Stimulated activated memory B cell treated with anti-CD40 and anti-IgM and Interleukin-4, amounts not matched to agents 10 μg/mL and 1 μg/mL and 100 μg/mL, for 72 hours (primary cell): Measurements from ENCODE around the gene SBF2.
"Not testable (repeated sequence)": the region's sequence is repeated elsewhere in the genome, so short reads cannot be mapped to it uniquely, and the experiment has no call there.

ENCODE experiments used
- ATAC-seq: fragments of 150-1000 bp; cut with Tn5 transposase; 2 replicates; pipeline ENCODE4 v1.10.0; 2021
- H3K27ac Mint-ChIP-seq: one replicate; pipeline ENCODE4 v1.8.0; 2022; ENCODE audit warnings: mild to moderate bottlenecking, mixed read lengths
- H3K27me3 Mint-ChIP-seq: one replicate; pipeline ENCODE4 v1.8.0; 2022; ENCODE audit warnings: mixed read lengths
- H3K36me3 Mint-ChIP-seq: one replicate; pipeline ENCODE4 v1.8.0; 2022; ENCODE audit warnings: mixed read lengths
- H3K4me1 Mint-ChIP-seq: one replicate; pipeline ENCODE4 v1.8.0; 2022; ENCODE audit warnings: mixed read lengths
- H3K4me3 Mint-ChIP-seq: one replicate; pipeline ENCODE4 v1.8.0; 2022; ENCODE audit warnings: mild to moderate bottlenecking, moderate library complexity, mixed read lengths
- H3K9me3 Mint-ChIP-seq: one replicate; pipeline ENCODE4 v1.8.0; 2022; ENCODE audit warnings: mixed read lengths

SBF2 gene

GRCh38 chr11:9930562-9931331, 363.3 kb downstream of the SBF2 start:
- H3K27me3 Mint-ChIP-seq, H3K4me3 Mint-ChIP-seq, H3K27ac Mint-ChIP-seq, ATAC-seq, H3K9me3 Mint-ChIP-seq: not testable (repeated sequence)
- Mint-ChIP-seq H3K4me1 (peaks cover 11% of the 10 kb centered on the region), H3K36me3 (peaks cover 27% of the 10 kb centered on the region)

GRCh38 chr11:9927670-9928069, 366.3 kb downstream of the SBF2 start:
- no peaks in the 10 kb centered on the region for H3K4me1 Mint-ChIP-seq
- H3K27ac Mint-ChIP-seq, result no peak overlapping the region
- no peaks in the 10 kb centered on the region for H3K27me3 Mint-ChIP-seq
- peaks cover 5% of the 10 kb centered on the region for H3K9me3 Mint-ChIP-seq
- no peak for ATAC-seq
- H3K36me3 Mint-ChIP-seq, result peaks cover 20% of the 10 kb centered on the region
- H3K4me3 Mint-ChIP-seq, result no peak overlapping the region

GRCh38 chr11:9923280-9923679, 370.7 kb downstream of the SBF2 start:
- Mint-ChIP-seq H3K4me3 (no peak overlapping the region), H3K4me1 (no peaks in the 10 kb centered on the region), H3K36me3 (no peaks in the 10 kb centered on the region), H3K27me3 (no peaks in the 10 kb centered on the region), H3K9me3 (no peaks in the 10 kb centered on the region), H3K27ac (no peak overlapping the region)
- ATAC-seq, result no peak

- Mint-ChIP-seq H3K36me3 (peaks cover 1% of the 10 kb centered on the region), H3K27me3 (no peaks in the 10 kb centered on the region), H3K9me3 (peaks cover under 1% of the 10 kb centered on the region), H3K4me3 (no peak overlapping the region), H3K4me1 (no peaks in the 10 kb centered on the region), H3K27ac (no peak overlapping the region)
- no peak for ATAC-seq
Observed at GRCh38 chr11:9922806-9923205, 371.2 kb downstream of the SBF2 start.

GRCh38 chr11:9916480-9916879, 377.5 kb downstream of the SBF2 start:
- Mint-ChIP-seq H3K27ac (no peak overlapping the region), H3K4me3 (no peak overlapping the region), H3K9me3 (peaks cover 4% of the 10 kb centered on the region), H3K27me3 (no peaks in the 10 kb centered on the region), H3K4me1 (no peaks in the 10 kb centered on the region), H3K36me3 (peaks cover 7% of the 10 kb centered on the region)
- ATAC-seq, result no peak

GRCh38 chr11:9914064-9914463, 380.0 kb downstream of the SBF2 start:
- Mint-ChIP-seq H3K4me3 (no peak overlapping the region), H3K4me1 (no peaks in the 10 kb centered on the region), H3K9me3 (peaks cover 4% of the 10 kb centered on the region), H3K27ac (no peak overlapping the region), H3K27me3 (no peaks in the 10 kb centered on the region), H3K36me3 (peaks cover 7% of the 10 kb centered on the region)
- ATAC-seq, result no peak

- Mint-ChIP-seq H3K9me3 (no peaks in the 10 kb centered on the region), H3K27me3 (no peaks in the 10 kb centered on the region), H3K4me1 (no peaks in the 10 kb centered on the region), H3K4me3 (no peak overlapping the region), H3K27ac (no peak overlapping the region), H3K36me3 (peaks cover 6% of the 10 kb centered on the region)
- ATAC-seq, result no peak
Observed at GRCh38 chr11:9905960-9906791, 387.8 kb downstream of the SBF2 start.

- no peaks in the 10 kb centered on the region for H3K9me3 Mint-ChIP-seq
- no peak overlapping the region for H3K27ac Mint-ChIP-seq
- H3K4me1 Mint-ChIP-seq, result peaks cover under 1% of the 10 kb centered on the region
- H3K36me3 Mint-ChIP-seq, result peaks cover 6% of the 10 kb centered on the region
- no peak for ATAC-seq
- no peaks in the 10 kb centered on the region for H3K27me3 Mint-ChIP-seq
- H3K4me3 Mint-ChIP-seq, result no peak overlapping the region
Observed at GRCh38 chr11:9905501-9905951, 388.5 kb downstream of the SBF2 start.

- H3K27me3 Mint-ChIP-seq, result no peaks in the 10 kb centered on the region
- ATAC-seq, result no peak
- H3K9me3 Mint-ChIP-seq, result no peaks in the 10 kb centered on the region
- no peak overlapping the region for H3K27ac Mint-ChIP-seq
- peaks cover 6% of the 10 kb centered on the region for H3K36me3 Mint-ChIP-seq
- H3K4me3 Mint-ChIP-seq, result no peak overlapping the region
- H3K4me1 Mint-ChIP-seq, result peaks cover 6% of the 10 kb centered on the region
Observed at GRCh38 chr11:9903579-9903978, 390.4 kb downstream of the SBF2 start.

GRCh38 chr11:9901943-9902342, 392.1 kb downstream of the SBF2 start:
- Mint-ChIP-seq H3K27ac (no peak overlapping the region), H3K9me3 (no peaks in the 10 kb centered on the region), H3K27me3 (no peaks in the 10 kb centered on the region), H3K36me3 (peaks cover 11% of the 10 kb centered on the region), H3K4me3 (no peak overlapping the region), H3K4me1 (peaks cover 6% of the 10 kb centered on the region)
- ATAC-seq, result no peak

- H3K4me1 Mint-ChIP-seq, ATAC-seq: not testable (repeated sequence)
- peaks cover 21% of the 10 kb centered on the region for H3K36me3 Mint-ChIP-seq
Observed at GRCh38 chr11:9900253-9900652, 393.8 kb downstream of the SBF2 start.

GRCh38 chr11:9899676-9900075, 394.3 kb downstream of the SBF2 start:
- no peak overlapping the region for H3K27ac Mint-ChIP-seq
- H3K27me3 Mint-ChIP-seq, result no peaks in the 10 kb centered on the region
- ATAC-seq, result no peak
- no peak overlapping the region for H3K4me3 Mint-ChIP-seq
- H3K36me3 Mint-ChIP-seq, result peaks cover 27% of the 10 kb centered on the region
- peaks cover 6% of the 10 kb centered on the region for H3K4me1 Mint-ChIP-seq
- H3K9me3 Mint-ChIP-seq, result peaks cover 3% of the 10 kb centered on the region

More at GRCh38 chr11:9900253-9900652, 393.8 kb downstream of the SBF2 start:
- H3K27me3 Mint-ChIP-seq, H3K27ac Mint-ChIP-seq, H3K9me3 Mint-ChIP-seq, H3K4me3 Mint-ChIP-seq: not testable (repeated sequence)

GRCh38 chr11:9896902-9897301, 397.1 kb downstream of the SBF2 start:
- Mint-ChIP-seq H3K4me1 (peaks cover 6% of the 10 kb centered on the region), H3K27ac (no peak overlapping the region)

GRCh38 chr11:9895006-9895405, 399.0 kb downstream of the SBF2 start:
- peaks cover 3% of the 10 kb centered on the region for H3K9me3 Mint-ChIP-seq
- H3K36me3 Mint-ChIP-seq, result peaks cover 34% of the 10 kb centered on the region
- H3K27me3 Mint-ChIP-seq, result no peaks in the 10 kb centered on the region
- no peak overlapping the region for H3K27ac Mint-ChIP-seq
- no peak overlapping the region for H3K4me3 Mint-ChIP-seq
- ATAC-seq, result no peak
- peaks cover 1% of the 10 kb centered on the region for H3K4me1 Mint-ChIP-seq

More at GRCh38 chr11:9896902-9897301, 397.1 kb downstream of the SBF2 start:
- Mint-ChIP-seq H3K9me3 (peaks cover 3% of the 10 kb centered on the region), H3K27me3 (no peaks in the 10 kb centered on the region), H3K36me3 (peaks cover 34% of the 10 kb centered on the region), H3K4me3 (no peak overlapping the region)
- ATAC-seq, result no peak

- Mint-ChIP-seq H3K9me3 (peaks cover 3% of the 10 kb centered on the region), H3K4me1 (no peaks in the 10 kb centered on the region), H3K27ac (no peak overlapping the region), H3K4me3 (no peak overlapping the region), H3K27me3 (no peaks in the 10 kb centered on the region), H3K36me3 (peaks cover 34% of the 10 kb centered on the region)
- no peak for ATAC-seq
Observed at GRCh38 chr11:9893474-9893873, 400.5 kb downstream of the SBF2 start.

- no peaks in the 10 kb centered on the region for H3K27me3 Mint-ChIP-seq
- H3K9me3 Mint-ChIP-seq, result no peaks in the 10 kb centered on the region
- H3K27ac Mint-ChIP-seq, result no peak overlapping the region
- H3K4me3 Mint-ChIP-seq, result no peak overlapping the region
- peaks cover 6% of the 10 kb centered on the region for H3K36me3 Mint-ChIP-seq
- no peak for ATAC-seq
- no peaks in the 10 kb centered on the region for H3K4me1 Mint-ChIP-seq
Observed at GRCh38 chr11:9888938-9889337, 405.1 kb downstream of the SBF2 start.
